HG03571 (cell line): Measurements from ENCODE around the gene CUL7.
"Not testable (repeated sequence)": the region's sequence is repeated elsewhere in the genome, so short reads cannot be mapped to it uniquely, and the experiment has no call there.

Experiments
- ATAC-seq: cut with Tn5 transposase; IDR thresholded peaks from one replicate; pipeline ENCODE4 v1.9.1; 2021; ENCODE audit not compliant: unreplicated experiment

The CUL7 gene

DNA sequence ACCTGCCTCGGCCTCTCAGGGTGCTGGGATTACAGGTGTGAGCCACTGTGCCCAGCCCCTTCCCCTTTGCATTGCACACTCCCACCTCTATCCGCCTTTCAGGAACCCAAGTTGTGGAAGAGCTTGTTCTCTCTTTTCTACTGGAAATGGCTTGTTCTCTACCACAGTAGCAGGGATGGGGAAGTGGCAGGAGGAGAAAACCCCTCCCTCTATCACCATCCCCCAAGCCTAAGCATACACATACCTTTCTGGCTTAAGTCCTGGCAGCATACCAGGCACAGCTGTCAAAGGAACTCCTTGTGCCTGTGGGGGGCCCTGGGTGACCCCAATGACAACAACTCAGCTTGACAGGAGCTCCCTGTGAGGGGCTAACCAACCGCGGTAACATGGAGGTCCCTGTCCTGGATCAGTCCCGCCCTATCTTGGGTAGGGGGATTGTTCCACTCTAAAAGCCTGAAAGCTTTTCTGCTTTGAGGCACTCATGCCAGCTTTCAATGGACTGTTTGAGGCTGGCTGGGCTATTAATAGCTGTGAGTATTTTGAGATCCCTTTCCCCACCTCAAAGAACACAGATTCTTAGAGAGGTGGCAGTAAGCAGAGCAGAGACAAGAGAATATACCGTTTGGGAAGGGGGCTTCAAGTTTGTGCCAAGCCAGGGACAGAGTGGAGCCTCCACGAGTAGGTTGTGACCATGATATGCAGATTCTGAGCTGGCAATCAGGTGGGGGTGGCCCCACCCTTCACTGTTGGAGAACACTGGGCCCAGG is 37.3 kb downstream of the CUL7 start:
- ATAC-seq = no peak

- no peak for ATAC-seq
Measured at GRCh38 chr6:43014434-43014909, 39.2 kb downstream of the CUL7 start.

GRCh38 chr6:43013843-43014433 is 39.7 kb downstream of the CUL7 start, which contains the start of the genes KLHDC3 and MEA1:
Gene KLHDC3, plus strand, starts transcription at chr6:43014249. Its CDS starts 2,944 bp downstream, at chr6:43017193.
Gene MEA1, minus strand, starts transcription at chr6:43013946. Its CDS starts 133 bp downstream, at chr6:43013813.
- peak; percentile 89 for ATAC-seq

DNA sequence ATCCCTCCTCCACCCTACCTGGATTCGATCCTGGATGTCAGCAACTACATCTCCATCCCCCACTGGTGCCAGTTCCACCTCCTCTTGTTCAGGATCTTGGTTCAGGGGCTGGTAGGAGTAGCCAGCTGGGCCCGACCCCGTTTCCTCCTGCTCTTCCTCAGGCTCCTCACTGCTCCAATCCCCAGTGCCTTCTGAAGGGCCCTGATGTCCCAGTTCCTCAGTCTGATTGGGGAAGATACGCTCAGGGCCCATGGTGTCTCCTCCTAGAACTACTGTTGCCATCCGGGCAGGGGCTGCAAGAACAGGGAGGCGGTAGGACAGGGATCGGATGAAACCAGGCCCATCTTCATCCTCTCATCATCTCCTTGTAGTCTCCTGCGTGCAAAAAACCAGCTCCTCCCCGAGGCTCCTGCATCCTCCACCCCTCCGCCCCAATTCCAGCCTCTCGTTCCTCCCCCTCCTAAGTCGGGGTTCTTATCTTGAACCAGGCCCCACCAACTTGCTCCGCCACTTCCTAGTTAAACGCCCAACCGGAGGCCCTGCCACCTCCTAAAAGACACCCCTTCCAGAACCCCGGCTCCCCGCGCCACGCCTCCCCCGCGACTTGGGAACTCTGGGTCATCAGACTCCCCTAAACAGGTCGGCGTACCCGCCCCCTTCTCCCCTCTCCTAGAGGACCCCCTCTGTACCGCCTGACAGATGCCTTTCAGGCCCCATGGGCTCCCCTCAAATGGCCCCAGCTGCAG is 40.4 kb downstream of the CUL7 start:
- peak; percentile 1 for ATAC-seq

- no peak for ATAC-seq
Measured at GRCh38 chr6:43012364-43012763, 41.3 kb downstream of the CUL7 start.

GRCh38 chr6:43011207-43011606 is 42.4 kb downstream of the CUL7 start:
- no peak for ATAC-seq

DNA sequence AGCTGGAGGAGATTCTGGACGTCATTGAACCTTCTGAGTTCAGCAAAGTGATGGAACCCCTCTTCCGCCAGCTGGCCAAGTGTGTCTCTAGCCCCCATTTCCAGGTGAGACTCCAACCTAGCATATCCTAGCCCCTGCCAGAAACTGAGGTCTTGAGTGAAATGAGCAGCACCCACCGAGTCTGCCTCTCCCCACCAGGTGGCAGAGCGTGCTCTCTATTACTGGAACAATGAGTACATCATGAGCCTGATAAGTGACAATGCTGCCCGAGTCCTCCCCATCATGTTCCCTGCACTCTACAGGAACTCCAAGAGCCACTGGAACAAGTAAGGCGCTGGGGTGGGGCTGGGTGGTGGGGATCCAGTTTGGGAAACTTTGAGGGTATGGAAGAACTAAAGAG is 44.5 kb downstream of the CUL7 start:
- ATAC-seq = no peak

DNA sequence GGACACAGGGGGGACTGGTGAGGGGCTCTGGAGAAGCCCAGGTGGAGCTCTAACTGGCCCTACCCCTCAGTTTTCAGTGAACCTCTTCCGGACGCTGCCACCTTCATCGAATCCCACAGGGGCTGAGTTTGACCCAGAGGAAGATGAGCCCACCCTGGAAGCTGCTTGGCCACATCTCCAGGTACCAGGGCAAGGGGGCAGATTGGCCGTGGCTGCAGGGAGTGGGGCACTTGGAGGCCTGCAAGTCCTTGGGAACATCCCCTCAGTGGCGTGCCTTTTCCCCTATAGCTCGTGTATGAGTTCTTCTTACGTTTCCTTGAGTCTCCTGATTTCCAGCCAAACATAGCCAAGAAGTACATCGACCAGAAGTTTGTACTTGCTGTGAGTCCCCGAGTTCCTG is 46.5 kb downstream of the CUL7 start:
- no peak for ATAC-seq

GRCh38 chr6:43006251-43006650 is 47.4 kb downstream of the CUL7 start:
- ATAC-seq = no peak

DNA sequence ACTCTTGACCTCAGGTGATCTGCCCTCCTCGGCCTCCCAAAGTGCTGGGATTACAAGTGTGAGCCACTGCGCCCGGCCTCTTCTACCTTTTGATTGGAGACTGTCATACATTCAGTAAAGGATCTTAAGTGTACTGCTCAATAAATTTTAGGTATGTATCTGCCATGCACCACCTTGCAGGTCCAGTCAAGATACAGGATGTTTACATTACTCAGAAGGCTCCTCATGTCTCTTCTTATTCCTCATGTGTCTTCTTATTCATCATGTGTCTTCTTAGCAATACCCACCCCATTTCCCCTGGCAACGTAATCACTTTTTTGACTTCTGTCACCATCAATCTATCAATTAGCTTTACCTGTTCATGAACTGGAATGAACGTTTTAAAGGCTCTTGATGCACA is 47.8 kb downstream of the CUL7 start:
- no peak for ATAC-seq

- ATAC-seq = no peak
Measured at GRCh38 chr6:43001843-43002242, 51.8 kb downstream of the CUL7 start.

DNA sequence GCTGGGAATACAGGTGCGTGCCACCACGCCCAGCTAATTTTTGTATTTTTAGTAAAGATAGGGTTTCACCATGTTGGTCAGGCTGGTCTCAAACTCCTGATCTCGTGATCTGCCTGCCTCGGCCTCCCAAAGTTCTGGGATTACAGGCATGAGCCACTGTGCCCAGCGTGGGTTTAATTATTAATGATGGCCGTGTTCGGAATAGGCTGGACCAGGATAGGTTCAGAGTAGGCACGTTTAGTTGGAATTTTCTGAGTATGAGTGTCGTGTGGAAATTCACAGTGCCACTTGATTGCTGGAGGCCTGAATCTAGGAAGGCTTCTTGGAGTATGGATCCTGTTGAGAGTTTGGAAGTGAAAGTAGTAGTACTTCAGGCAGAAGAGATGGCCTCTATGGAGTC is 55.4 kb downstream of the CUL7 start:
- ATAC-seq = not testable (repeated sequence)

DNA sequence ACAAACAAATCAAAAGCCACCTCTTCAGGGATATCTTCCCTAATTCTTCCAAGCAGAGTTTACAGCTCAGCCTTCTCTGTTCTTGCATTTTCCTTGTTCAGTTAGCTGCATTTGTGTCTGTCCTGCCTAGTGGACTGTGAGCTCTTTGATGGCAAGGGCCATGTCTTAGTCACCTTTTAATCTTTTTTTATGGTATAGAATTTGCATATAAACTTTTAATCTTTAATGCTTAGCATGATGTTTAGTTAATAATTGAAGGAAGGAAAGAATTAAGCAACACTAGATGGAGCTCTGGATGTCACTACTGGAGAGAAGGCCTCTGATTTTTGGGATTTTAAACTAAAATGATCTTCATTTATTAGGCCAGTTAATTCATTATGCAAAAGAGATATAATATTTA is 57.1 kb downstream of the CUL7 start:
- no peak for ATAC-seq

- no peak for ATAC-seq
Measured at GRCh38 chr6:42993445-42993844, 60.2 kb downstream of the CUL7 start.

DNA sequence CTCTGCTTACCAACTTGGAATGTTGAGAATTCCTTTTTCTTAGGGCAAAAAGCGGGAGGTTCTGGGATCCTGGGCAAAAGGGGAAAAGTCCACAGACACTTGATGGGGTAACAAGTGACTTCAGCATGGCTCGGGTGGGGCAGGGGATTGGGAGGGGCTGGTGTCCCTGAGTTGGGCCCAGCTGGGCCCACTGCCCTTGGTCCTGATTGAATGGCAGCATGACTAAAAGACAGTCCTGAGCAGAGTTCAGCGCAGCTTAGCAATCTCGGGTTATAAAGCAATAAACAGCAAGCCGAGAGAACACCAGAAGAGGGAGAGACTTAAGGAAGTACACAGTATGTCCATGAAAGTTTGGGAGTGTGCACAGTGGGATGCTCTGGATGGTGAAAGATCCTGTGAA is 63.7 kb downstream of the CUL7 start:
- ATAC-seq = no peak

- no peak for ATAC-seq
Measured at GRCh38 chr6:42988486-42989020, 65.1 kb downstream of the CUL7 start.
